ENCODE data around the gene STX8. TPM values are rescaled to one million over a fixed set of nuclear protein-coding genes. Genes with fewer than 3 reads are reported as not detected.

Gene STX8
- total RNA-seq, 1 experiment from 2014 or later: 38.8 TPM

GRCh38 chr17:9244066-9245052 is 331.3 kb downstream of the STX8 start:
- no peak for TF ChIP-seq TCF7L2 (IDR thresholded peaks at IDR 0.05; ENCODE audit: borderline replicate concordance, extremely low read depth, insufficient read depth, insufficient read length)
- TF ChIP-seq REST (IDR thresholded peaks at IDR 0.05; ENCODE audit: low read depth): no peak
- no peak for TF ChIP-seq EZH2phosphoT487 (IDR thresholded peaks at IDR 0.05; ENCODE audit: borderline replicate concordance)
- TF ChIP-seq ZBTB33 (IDR thresholded peaks at IDR 0.05; ENCODE audit: extremely low read depth, insufficient replicate concordance, low read length): no peak
- TF ChIP-seq FOSL1 (IDR thresholded peaks at IDR 0.05; ENCODE audit: low read depth): no peak
- no peak for TF ChIP-seq SRF (IDR thresholded peaks at IDR 0.05; ENCODE audit: low read depth)
- TF ChIP-seq SP1 (IDR thresholded peaks at IDR 0.05; ENCODE audit: low read depth): no peak
- TF ChIP-seq ZNF274 (IDR thresholded peaks at IDR 0.05; ENCODE audit: low read depth, low read length): no peak
- TF ChIP-seq ATF3 (IDR thresholded peaks at IDR 0.05): no peak
- TF ChIP-seq ELF1 (IDR thresholded peaks at IDR 0.05; ENCODE audit: borderline replicate concordance, low read depth): no peak
- no peak for TF ChIP-seq EGR1 (IDR thresholded peaks at IDR 0.05; ENCODE audit: low read depth)
- TF ChIP-seq EZH2 (IDR thresholded peaks at IDR 0.05): no peak
- TF ChIP-seq SIN3A (IDR thresholded peaks at IDR 0.05; ENCODE audit: low read depth): no peak
- no peak for TF ChIP-seq RAD21 (IDR thresholded peaks at IDR 0.05; ENCODE audit: low read depth)
- TF ChIP-seq CBX3 (IDR thresholded peaks at IDR 0.05; ENCODE audit: low read depth): no peak
- TF ChIP-seq JUND (IDR thresholded peaks at IDR 0.05): no peak

More at GRCh38 chr17:9244066-9245052, 331.3 kb downstream of the STX8 start:
- no peaks in the 10 kb centered on the region for H3K9me2 ChIP-seq (ENCODE audit: insufficient read depth)
- peaks cover 10 to 12% of the 10 kb centered on the region in 2 experiments for H3K4me1 ChIP-seq (ENCODE audit: control insufficient read depth in 1 of 2, insufficient read depth in 2 of 2, low read length in 2 of 2)
- no peaks in the 10 kb centered on the region for H3K9me3 ChIP-seq (ENCODE audit: control insufficient read depth in 1 of 2, insufficient read depth in 1 of 2, low read depth in 1 of 2, low read length in 2 of 2)
- ATAC-seq: no peak
- ChIA-PET RAD21 (ENCODE audit: low non-redundant PET in 1 of 2, low total read pairs in 2 of 2, uncharacterized antibody in 2 of 2, unreplicated experiment in 2 of 2) (no interaction called here), CTCF (no interaction called here), POLR2A (no interaction called here)
- intact Hi-C loops (cut with micrococcal nuclease): no loop called here
- H3K4me3 ChIP-seq (replicated peaks in 1 of 2; ENCODE audit: low read depth in 1 of 2, low read length in 2 of 2): no peak overlapping the region
- H3K9ac ChIP-seq (ENCODE audit: low read length): no peak overlapping the region
- DNase-seq (ENCODE audit: low read depth, low spot score): no peak
- H3K27me3 ChIP-seq (ENCODE audit: insufficient read depth, low read length): no peaks in the 10 kb centered on the region
- H4K20me1 ChIP-seq (ENCODE audit: insufficient read depth): no peaks in the 10 kb centered on the region
- H3K4me2 ChIP-seq (ENCODE audit: low read length): no peak overlapping the region
- H3K79me2 ChIP-seq (ENCODE audit: insufficient read depth, low read length): no peaks in the 10 kb centered on the region
- BruUV-seq (replicated peaks): no TSS peak
- H3K36me3 ChIP-seq (ENCODE audit: control insufficient read depth in 1 of 2, insufficient read depth in 2 of 2, low read length in 2 of 2): no peaks in the 10 kb centered on the region
- no peak overlapping the region for H2AFZ ChIP-seq (ENCODE audit: low read depth, low read length, poor library complexity, severe bottlenecking)
- no peak overlapping the region for H3K27ac ChIP-seq (ENCODE audit: low read depth, low read length)
